ENCODE data around the gene SSUH2. TPM values are rescaled to one million over a fixed set of nuclear protein-coding genes. Genes with fewer than 3 reads are reported as not detected.

The SSUH2 gene
- total and polyA plus RNA-seq, 2 of the 4 experiments (the other 2 are of a cell fraction): 0.10 TPM; not detected in 1

DNA sequence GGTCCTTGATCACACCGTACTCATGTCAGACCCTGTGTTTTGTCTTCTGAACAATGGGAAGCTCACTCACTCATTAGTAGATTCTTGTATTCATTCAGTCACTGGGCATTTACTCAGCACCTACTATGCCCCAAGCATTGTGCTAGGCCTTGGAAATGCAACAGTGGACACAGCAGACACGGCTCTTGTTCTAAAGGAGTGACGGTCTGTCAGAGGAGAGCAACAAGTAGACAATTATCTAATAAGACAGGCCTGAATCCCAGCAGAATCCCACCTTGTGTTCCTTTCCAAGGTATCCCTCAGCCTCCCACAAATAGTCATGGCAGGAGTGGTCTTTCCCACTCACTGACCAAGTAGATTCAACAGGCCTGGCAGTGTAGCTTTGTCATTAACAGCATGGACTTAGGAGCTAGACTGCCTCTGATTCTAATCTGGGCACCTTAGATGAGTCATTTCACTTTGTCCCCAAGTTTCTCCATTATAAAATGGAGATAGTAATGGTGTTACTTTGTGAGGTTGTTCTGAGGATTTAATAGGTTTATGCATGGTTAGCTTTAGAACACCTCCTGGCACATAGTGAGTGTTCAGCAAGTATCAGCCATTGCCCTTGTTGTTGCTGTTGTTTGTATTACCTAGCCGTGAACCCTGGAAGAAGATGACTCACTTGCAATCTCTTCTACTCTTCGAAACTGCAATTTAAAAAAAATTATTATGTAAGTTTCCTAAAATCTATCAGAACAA is 69.1 kb downstream of the SSUH2 start:
- CTCF ChIA-PET: interaction anchor here (0.5 kb wide), 2 partner anchors 16 to 908 kb away, joined by 3 read pairs; no protein-coding TSS in a partner anchor
- Histone ChIP-seq H2AK9ac (replicated peaks; ENCODE audit: low read depth, low read length, poor library complexity) (peak overlapping the region; percentile 25), H3K36me3 (ENCODE audit: control insufficient read depth, insufficient read depth, low read length) (no peaks in the 10 kb centered on the region), H4K5ac (ENCODE audit: low read depth, low read length) (peak overlapping the region; percentile 81), H2BK5ac (ENCODE audit: low read depth, low read length, poor library complexity, severe bottlenecking) (peak overlapping the region; percentile 95), H3K18ac (ENCODE audit: low read depth, low read length) (peak overlapping the region; percentile 91), H3K9me1 (ENCODE audit: insufficient read depth, low read length) (peaks cover 27% of the 10 kb centered on the region), H4K8ac (ENCODE audit: low read depth in 2 of 2, low read length in 2 of 2) (peak overlapping the region; percentile 37 to 50; a peak in 3 of 4 replicates), H2BK20ac (ENCODE audit: low read depth, low read length) (peak overlapping the region; percentile 95), H3K27ac (ENCODE audit: insufficient read depth, low read length) (peak overlapping the region; percentile 72; the same call in 1 of the 2 replicates), H3K56ac (ENCODE audit: extremely low read depth, insufficient read depth, low read length) (peak overlapping the region; percentile 18; the same call in 1 of the 2 replicates), H3K79me1 (ENCODE audit: low read depth in 1 of 2, low read length in 2 of 2) (no peaks in the 10 kb centered on the region), H3K4me3 (ENCODE audit: insufficient read depth, low read depth, low read length) (no peak overlapping the region), H3K23ac (ENCODE audit: low read depth, low read length) (peak overlapping the region; percentile 59), H2BK15ac (ENCODE audit: low read depth, low read length) (peak overlapping the region; percentile 87; the same call in 2 of the 3 replicates), H4K20me1 (ENCODE audit: insufficient read depth, low read length) (peaks cover 8% of the 10 kb centered on the region), H2AFZ (replicated peaks; ENCODE audit: low read length, poor library complexity) (no peak overlapping the region), H4K91ac (ENCODE audit: insufficient read depth, low read depth, low read length) (peak overlapping the region; percentile 86), H3K9me3 (ENCODE audit: control insufficient read depth, insufficient read depth, low read length) (no peaks in the 10 kb centered on the region), H3K4me1 (ENCODE audit: control insufficient read depth, insufficient read depth, low read length) (peaks cover 24% of the 10 kb centered on the region), H3K27me3 (ENCODE audit: control insufficient read depth, insufficient read depth, low read length) (no peaks in the 10 kb centered on the region), H2BK120ac (ENCODE audit: low read depth, low read length) (peak overlapping the region; percentile 80), H3K4me2 (ENCODE audit: low read depth, low read length) (no peak overlapping the region), H3K9ac (ENCODE audit: low read depth, low read length) (no peak overlapping the region), H3K14ac (replicated peaks; ENCODE audit: low read depth, low read length) (peak overlapping the region; percentile 61), H2AK5ac (ENCODE audit: low read depth, low read length) (peak overlapping the region; percentile 90), H3K4ac (ENCODE audit: low read depth, low read length) (peak overlapping the region; percentile 92)
- ATAC-seq (ENCODE audit: low read depth): no peak
- in situ Hi-C loops (cut with MboI; ENCODE audit: low sequenced_read_pairs) (no loop called here), intact Hi-C loops (cut with micrococcal nuclease) (loop anchor here (1.0 to 5.0 kb wide), 2 partner anchors 15 to 47 kb away; no protein-coding TSS in a partner anchor), dilution Hi-C loops (cut with HindIII; ENCODE audit: low sequenced_read_pairs, unreplicated experiment) (no loop called here)
- DNase-seq: peak; percentile 51
- WGBS, 2 experiments (ENCODE audit: extremely low coverage in 2 of 2, insufficient read length in 1 of 2): 100% methylated on average over 3 of the region's 5 CpGs; no CpG with 5 or more reads in 1 of the 2 experiments
- no TSS peak for BruUV-seq (replicated peaks)
- POLR2A ChIA-PET (ENCODE audit: unreplicated experiment): interaction anchor here (0.5 kb wide), 1 partner anchor 75 kb away, joined by 3 read pairs; no protein-coding TSS in a partner anchor
- no peak for TF ChIP-seq MAFK (IDR thresholded peaks at IDR 0.05; ENCODE audit: low read depth, low read length)
- TF ChIP-seq FOS (IDR thresholded peaks at IDR 0.05; ENCODE audit: low read depth, low read length): peak; percentile 42; the same call in 1 of the 2 replicates
